ENCODE data around the gene MAGI2. TPM values are rescaled to one million over a fixed set of nuclear protein-coding genes. Genes with fewer than 3 reads are reported as not detected.

MAGI2 gene
- total and polyA plus RNA-seq, 9 donors = 7.1 to 20.4 (median 18.7) TPM

GRCh38 chr7:78873117-78873516 lies 580.4 kb downstream of the MAGI2 start:
- no peak overlapping the region for H3K27ac ChIP-seq
- no peaks in the 10 kb centered on the region for H3K36me3 ChIP-seq
- H3K4me1 ChIP-seq (ENCODE audit: insufficient read depth) = no peaks in the 10 kb centered on the region
- intact Hi-C loops (cut with DNase I) = no loop called here
- H3K27me3 ChIP-seq = no peaks in the 10 kb centered on the region
- 75 to 81% (median 80%) methylated on average over 5 of the region's 5 CpGs for WGBS, 3 donors
- H3K9me3 ChIP-seq = no peaks in the 10 kb centered on the region
- TF ChIP-seq, protein P1, sequence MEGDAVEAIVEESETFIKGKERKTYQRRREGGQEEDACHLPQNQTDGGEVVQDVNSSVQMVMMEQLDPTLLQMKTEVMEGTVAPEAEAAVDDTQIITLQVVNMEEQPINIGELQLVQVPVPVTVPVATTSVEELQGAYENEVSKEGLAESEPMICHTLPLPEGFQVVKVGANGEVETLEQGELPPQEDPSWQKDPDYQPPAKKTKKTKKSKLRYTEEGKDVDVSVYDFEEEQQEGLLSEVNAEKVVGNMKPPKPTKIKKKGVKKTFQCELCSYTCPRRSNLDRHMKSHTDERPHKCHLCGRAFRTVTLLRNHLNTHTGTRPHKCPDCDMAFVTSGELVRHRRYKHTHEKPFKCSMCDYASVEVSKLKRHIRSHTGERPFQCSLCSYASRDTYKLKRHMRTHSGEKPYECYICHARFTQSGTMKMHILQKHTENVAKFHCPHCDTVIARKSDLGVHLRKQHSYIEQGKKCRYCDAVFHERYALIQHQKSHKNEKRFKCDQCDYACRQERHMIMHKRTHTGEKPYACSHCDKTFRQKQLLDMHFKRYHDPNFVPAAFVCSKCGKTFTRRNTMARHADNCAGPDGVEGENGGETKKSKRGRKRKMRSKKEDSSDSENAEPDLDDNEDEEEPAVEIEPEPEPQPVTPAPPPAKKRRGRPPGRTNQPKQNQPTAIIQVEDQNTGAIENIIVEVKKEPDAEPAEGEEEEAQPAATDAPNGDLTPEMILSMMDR (IDR thresholded peaks at IDR 0.05) = no peak
- TF ChIP-seq EP300 (IDR thresholded peaks at IDR 0.05) (no peak), POLR2A (IDR thresholded peaks at IDR 0.05) (no peak)
- no peak for DNase-seq
- no peak overlapping the region for H3K4me3 ChIP-seq

- Histone ChIP-seq H3K4me1 (ENCODE audit: insufficient read depth) (no peaks in the 10 kb centered on the region), H3K36me3 (no peaks in the 10 kb centered on the region)
- intact Hi-C loops (cut with DNase I) = no loop called here
Measured at GRCh38 chr7:78864339-78864738, 589.1 kb downstream of the MAGI2 start.

DNA sequence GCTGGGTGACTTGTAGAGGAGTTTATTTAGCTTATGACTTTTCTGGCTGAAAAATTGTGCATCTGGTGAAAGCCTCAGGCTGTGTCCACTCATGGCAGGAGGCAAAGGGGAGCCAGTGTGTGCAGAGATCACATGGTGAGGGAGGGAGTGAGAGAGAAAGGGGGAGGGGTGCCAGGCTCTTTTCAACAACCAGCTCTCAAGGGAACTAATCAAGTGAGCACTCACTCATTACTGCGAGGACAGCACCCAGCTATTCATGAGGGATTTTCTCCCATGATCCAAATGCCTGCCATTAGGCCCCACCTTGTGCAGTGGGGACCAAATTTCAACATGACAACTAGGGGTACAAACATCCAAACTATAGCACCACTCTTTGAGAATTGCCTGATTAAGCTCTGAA lies 590.2 kb downstream of the MAGI2 start:
- Histone ChIP-seq H3K4me3 (no peak overlapping the region), H3K9me3 (no peaks in the 10 kb centered on the region), H3K27me3 (no peaks in the 10 kb centered on the region), H3K36me3 (no peaks in the 10 kb centered on the region), H3K4me1 (ENCODE audit: insufficient read depth) (no peaks in the 10 kb centered on the region), H3K27ac (no peak overlapping the region)
- WGBS, 3 donors = 72 to 95% (median 89%) methylated on average over 1 of the region's 1 CpG
- TF ChIP-seq POLR2A (IDR thresholded peaks at IDR 0.05) = no peak
- TF ChIP-seq, protein P1 (IDR thresholded peaks at IDR 0.05) = no peak
- TF ChIP-seq EP300 (IDR thresholded peaks at IDR 0.05) = no peak
- intact Hi-C loops (cut with DNase I) = no loop called here
- DNase-seq = no peak

More at GRCh38 chr7:78864339-78864738, 589.1 kb downstream of the MAGI2 start:
- Histone ChIP-seq H3K9me3 (no peaks in the 10 kb centered on the region), H3K27me3 (no peaks in the 10 kb centered on the region), H3K27ac (no peak overlapping the region), H3K4me3 (no peak overlapping the region)
- TF ChIP-seq POLR2A (IDR thresholded peaks at IDR 0.05) (no peak), EP300 (IDR thresholded peaks at IDR 0.05) (no peak)
- TF ChIP-seq, protein P1 (IDR thresholded peaks at IDR 0.05) = no peak
- no peak for DNase-seq

DNA sequence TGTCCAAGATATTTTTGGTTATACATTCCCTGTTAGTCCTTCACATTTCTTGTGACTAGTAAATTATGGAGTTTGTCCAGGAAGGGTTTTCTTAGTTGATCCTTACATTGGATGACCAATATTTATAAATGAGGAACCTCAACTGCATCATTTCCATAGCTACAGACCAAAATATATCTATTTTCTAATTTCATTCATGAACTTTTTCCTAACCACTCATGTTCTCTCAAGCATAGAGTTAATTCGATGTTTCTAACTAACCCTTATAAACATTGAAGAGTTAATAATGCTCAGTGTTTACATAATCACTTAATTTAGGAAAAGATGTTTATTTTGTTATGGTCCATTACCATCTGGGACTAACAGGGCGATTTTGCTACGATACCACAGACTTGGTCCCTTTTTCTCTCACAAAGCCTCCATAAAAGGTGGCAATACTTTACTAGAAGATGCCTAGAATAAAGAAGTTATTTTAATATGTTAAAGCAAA lies 591.0 kb downstream of the MAGI2 start:
- no peak overlapping the region for H3K27ac ChIP-seq
- TF ChIP-seq, protein P1 (IDR thresholded peaks at IDR 0.05) = no peak
- TF ChIP-seq EP300 (IDR thresholded peaks at IDR 0.05) (no peak), POLR2A (IDR thresholded peaks at IDR 0.05) (no peak)
- no peaks in the 10 kb centered on the region for H3K27me3 ChIP-seq
- 66 to 87% (median 85%) methylated on average over 3 of the region's 3 CpGs for WGBS, 3 donors
- H3K4me3 ChIP-seq = no peak overlapping the region
- DNase-seq = no peak
- H3K9me3 ChIP-seq = no peaks in the 10 kb centered on the region
- H3K36me3 ChIP-seq = no peaks in the 10 kb centered on the region
- intact Hi-C loops (cut with DNase I) = no loop called here
- H3K4me1 ChIP-seq (ENCODE audit: insufficient read depth) = no peaks in the 10 kb centered on the region

All from ovary (tissue), 9 donors.